Stimulated activated CD4-positive, alpha-beta T cell treated with anti-CD3 and anti-CD28 coated beads, Interleukin-12 subunit alpha, Interleukin-12 subunit beta, amount 100 ng/mL, for 48 hours (primary cell): Measurements from ENCODE around the gene ATXN2L.
"Not testable (repeated sequence)": the region's sequence is repeated elsewhere in the genome, so short reads cannot be mapped to it uniquely, and the experiment has no call there.

ENCODE experiments used
- DNase-seq, 3 donors: peaks; one replicate each; pipeline ENCODE4 v3.0.0-alpha.2; 2020; ENCODE audit warnings: low read depth in 2 of 3, low spot score in 1 of 3

Gene ATXN2L, protein sequence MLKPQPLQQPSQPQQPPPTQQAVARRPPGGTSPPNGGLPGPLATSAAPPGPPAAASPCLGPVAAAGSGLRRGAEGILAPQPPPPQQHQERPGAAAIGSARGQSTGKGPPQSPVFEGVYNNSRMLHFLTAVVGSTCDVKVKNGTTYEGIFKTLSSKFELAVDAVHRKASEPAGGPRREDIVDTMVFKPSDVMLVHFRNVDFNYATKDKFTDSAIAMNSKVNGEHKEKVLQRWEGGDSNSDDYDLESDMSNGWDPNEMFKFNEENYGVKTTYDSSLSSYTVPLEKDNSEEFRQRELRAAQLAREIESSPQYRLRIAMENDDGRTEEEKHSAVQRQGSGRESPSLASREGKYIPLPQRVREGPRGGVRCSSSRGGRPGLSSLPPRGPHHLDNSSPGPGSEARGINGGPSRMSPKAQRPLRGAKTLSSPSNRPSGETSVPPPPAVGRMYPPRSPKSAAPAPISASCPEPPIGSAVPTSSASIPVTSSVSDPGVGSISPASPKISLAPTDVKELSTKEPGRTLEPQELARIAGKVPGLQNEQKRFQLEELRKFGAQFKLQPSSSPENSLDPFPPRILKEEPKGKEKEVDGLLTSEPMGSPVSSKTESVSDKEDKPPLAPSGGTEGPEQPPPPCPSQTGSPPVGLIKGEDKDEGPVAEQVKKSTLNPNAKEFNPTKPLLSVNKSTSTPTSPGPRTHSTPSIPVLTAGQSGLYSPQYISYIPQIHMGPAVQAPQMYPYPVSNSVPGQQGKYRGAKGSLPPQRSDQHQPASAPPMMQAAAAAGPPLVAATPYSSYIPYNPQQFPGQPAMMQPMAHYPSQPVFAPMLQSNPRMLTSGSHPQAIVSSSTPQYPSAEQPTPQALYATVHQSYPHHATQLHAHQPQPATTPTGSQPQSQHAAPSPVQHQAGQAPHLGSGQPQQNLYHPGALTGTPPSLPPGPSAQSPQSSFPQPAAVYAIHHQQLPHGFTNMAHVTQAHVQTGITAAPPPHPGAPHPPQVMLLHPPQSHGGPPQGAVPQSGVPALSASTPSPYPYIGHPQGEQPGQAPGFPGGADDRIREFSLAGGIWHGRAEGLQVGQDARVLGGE

DNA sequence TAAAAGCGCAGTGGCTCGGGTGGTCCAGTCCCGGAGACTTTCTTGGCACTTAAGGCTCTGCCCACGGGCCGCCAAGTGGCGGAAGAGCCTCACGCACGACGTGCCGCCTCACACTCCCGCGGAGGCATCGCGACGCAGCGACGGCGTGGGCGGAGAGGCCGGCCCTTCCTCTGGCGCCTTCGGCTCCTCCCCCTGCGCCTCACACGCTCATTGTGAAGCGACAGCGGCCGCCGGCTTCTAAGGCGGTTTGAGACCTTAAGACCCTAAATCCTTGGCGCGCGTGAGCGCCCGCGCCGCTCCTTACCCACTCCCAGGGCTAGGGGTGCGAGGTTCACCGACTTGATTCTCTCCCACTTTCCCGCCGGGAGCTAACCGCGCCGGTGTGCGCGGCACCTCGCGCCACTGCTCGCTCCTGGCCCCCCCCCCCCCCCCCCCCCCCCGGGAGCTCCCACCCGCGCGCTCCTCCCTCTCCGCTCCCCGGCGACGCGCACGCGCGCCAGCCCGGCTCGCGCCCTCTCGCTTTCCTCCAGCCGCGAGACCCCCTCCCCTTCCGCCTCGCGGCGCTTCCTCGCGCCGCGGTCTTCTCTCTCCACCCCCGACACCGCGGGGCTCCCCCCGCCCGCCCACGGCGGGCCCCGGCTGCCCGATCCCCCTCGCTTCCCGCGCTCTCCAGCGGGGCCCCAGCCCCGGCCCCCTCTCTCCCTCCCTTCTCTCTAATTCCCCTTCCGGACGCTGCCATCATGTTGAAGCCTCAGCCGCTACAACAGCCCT, at the start of gene ATXN2L:
TSS of gene ATXN2L (plus strand) at position 480 of the 771 bp plus-strand sequence. CDS start at position 741, 261 bp downstream.
- DNase-seq: peak; percentile 89 to 95 (median 93)

DNA sequence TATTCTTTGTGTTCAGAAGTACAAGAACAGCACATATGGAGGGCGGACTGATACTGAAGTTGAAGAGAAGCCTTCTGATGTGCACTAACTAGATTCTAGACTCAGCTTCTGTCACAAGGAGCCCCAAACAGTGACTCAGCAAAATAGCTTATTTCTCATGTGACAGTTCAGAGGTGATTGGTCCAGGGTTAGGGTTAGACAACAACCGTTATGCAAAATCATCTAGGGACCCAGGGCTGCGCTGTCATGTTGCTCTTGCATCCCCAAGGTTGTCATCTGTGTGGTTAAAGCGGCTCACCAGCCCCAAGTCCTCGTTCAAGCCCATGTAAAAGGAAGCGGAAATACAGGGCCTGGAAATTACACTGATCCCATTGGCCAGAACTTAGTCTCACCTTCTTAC, 41.1 kb upstream of the ATXN2L start:
- not testable (repeated sequence) for DNase-seq

DNA sequence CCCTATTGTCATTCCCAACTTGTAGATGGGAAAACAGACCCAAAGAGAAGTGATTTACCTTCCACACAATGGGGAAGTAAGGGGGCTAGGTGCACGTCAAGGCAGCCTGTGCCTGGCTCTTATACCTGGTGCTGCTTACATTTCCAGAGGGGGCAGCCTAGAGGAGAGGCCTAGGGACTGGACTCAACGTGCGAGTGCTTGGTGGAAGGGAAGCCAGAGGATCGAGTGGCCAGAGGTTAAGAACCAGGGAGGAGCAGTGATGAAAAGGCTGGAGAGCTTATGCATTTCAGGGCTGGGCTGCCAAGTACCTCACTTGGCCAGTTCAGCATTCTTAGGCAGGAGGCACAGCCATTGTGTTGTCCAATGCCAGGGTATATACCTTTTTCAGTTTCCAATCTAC, 40.4 kb upstream of the ATXN2L start:
- not testable (repeated sequence) for DNase-seq

DNA sequence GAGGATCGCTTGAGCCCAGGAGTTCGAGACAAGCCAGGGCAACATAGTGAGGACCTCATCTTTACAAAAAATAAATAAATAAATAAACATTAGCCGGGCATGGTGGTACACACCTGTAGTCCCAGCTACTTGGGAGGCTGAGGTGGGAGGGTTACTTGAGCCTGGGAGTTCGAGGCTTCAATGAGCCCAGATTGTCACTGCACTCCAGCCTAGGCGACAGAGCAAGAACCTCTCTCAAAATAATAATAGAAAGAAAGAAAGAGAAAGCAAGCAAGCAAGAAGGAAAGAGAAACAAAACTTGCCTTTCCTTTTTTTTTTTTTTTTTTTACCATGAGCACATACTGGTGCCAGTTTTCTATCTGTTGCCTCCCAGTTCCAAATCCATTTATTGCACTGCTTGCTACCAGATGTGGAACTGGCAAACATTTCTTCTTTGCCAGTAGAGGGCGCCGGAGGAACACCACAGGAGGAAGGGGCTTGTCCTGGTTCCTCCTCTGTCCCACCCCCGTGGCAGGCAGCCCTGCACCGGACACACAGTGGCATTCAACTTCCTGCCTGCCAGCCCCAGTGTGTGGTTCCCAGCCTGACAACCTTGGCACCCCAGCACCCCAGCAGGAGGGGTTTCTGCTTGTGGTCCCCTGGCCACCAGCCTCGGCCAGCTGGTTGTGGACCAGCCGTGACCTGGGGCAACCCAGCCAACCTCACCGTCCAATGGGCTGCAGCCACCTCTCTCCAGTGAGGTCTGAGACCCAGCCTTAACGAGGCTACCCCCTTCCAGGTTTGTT, 20.4 kb upstream of the ATXN2L start:
- DNase-seq: peak; percentile 38 to 76 (median 70)

DNA sequence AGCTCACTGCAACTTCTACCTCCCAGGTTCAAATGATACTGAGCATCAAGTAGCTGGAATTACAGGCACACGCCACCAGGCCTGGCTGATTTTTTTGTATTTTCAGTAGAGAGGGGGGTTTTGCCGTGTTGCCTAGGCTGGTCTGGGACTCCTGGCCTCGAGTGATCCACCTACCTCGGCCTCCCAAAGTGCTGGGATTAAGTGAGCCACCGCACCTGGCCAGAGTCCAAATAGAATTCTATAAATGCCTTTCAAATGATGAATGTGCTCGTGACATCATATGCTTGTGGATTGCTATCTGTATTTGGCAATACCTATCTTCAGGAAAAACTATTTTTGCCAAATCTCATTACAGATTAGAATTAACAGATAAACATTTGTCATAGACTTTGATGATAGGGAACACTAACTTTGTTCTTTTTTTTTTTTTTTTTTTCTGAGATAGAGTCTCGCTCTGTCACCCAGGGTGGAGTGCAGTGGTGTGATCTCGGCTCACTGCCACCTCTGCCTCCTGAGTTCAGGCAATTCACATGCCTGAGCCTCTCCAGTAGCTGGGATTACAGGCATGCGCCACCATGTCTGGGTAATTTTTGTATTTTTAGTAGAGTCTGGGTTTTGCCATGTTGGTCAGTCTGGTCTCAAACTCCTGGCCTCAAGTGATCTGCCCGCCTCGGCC, 15.2 kb upstream of the ATXN2L start:
- DNase-seq: not testable (repeated sequence)

DNA sequence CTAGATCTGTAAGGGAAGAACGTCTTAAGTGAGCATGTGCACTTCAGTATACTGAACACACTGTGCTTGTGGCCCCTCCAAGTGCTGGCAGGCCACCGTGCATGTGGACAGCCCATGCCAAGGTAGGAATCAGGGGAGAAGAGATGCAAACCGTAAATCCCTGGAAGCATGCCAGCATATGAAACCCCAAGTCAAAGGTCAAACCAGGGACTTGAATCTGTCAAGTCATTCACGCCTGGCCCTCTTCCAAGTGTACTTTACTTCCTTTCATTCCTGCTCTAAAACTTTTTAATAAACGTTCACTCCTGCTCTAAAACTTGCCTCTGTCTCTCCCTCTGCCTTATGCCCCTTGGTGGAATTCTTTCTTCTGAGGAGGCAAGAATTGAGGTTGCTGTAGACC, 2.8 kb upstream of the ATXN2L start:
- DNase-seq: no peak

DNA sequence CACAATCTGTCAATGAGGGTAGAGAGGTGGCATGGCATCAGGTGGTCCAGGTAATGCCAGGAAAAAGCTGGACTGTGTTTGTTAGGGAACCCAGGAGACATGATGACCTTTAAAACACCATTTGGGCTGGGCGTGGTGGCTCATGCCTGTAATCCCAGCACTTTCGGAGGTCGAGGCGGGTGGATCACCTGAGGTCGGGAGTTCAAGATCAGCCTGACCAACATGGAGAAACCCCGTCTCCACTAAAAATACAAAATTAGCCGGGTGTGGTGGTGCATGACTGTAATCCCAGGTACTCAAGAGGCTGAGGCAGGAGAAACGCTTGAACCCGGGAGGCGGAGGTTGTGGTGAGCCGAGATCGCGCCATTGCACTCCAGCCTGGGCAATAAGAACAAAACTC, 2.3 kb upstream of the ATXN2L start:
- not testable (repeated sequence) for DNase-seq

DNA sequence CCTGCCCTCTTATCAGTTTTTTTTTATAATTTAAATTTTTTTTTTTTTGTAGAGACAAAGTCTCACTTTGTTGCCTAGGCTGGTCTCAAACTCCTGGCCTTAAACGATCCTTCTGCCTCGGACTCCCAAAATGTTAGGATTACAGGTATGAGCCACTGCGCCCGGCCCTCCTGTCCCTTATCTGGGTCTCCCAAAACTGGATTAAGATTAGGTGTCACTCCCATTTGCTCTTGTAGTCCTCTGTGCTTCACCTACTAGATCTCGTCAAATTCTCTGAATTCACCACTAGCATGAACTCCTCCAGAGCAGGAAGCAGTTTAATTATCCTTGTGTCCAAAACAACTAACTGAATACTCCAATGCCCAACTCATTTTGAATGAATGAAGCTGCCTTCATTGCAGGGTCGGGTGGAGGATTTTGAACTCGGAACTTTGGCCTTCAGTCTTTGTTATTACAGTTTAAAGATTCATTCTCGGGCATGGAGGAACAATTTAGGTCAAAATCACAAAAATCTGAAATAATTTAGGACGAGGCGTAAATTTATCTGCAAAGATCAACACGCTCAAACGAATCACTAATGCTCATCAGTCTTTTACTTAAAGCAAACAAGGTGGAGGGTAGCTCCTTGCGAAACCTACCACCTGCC, 802 bp upstream of the ATXN2L start:
- DNase-seq: no peak

DNA sequence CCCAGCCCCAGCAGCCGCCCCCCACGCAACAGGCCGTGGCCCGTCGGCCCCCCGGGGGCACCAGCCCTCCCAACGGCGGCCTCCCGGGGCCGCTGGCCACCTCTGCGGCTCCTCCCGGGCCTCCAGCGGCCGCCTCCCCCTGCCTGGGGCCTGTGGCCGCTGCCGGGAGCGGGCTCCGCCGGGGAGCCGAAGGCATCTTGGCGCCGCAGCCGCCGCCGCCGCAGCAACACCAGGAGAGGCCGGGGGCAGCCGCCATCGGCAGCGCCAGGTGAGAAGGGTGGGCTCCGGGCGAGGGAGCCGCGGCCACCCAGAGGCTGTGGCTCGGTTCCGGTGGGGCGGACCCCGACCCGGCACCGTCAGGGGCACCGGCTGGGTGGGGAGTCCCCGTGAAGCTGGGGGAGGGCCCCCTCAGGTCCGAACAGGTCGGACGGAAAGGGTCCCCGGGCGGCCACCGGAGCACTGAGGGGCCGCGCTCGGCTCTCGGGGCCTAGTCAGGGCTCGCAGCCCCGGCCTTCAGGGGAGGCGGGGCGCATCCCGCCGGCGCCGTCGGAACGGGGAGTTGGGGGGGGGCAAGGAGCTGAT, 583 bp downstream of the ATXN2L start:
- DNase-seq: no peak

DNA sequence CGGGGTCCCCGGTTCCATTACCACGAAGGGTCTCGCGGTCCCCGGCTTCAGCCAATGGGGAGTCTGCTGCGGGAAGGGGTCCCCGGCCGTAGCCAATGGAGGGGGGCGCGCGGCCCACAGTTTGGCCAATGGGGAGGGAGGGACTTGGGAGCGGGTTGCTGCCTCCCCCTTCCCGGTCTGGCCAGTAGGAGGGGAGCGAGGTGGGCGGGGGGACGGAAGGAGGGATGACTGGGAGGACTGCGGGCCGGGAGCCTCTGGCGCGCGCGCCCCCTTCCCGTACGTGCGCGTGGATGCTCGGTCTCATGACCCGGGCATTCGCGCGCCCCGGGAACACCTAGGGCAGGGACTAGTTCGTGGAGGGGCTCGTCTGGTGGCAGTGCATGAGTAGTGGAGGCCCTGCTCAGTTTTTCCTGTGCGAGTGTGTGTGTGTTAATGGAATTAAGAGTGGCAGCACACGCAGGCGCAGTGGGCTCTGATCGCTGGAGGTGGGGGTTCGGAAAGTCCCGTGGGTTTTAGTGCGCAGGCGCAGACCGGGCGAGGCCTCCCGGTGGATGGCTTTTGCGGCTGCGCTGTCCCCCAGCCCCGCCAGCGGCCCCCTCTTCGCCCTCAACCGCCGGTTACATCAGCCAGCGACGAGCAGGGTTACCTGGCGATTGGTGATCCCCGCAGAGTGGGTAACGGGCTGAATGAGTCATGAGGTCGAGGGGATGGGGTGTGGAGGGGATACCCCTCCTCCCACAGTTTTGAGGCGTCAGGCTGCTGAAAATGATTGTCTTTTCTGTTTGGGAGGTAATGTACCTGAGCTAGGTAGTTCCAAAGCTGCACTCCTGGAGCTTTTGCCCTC, 1.3 kb downstream of the ATXN2L start:
- DNase-seq: peak; percentile 91 to 98 (median 96)

DNA sequence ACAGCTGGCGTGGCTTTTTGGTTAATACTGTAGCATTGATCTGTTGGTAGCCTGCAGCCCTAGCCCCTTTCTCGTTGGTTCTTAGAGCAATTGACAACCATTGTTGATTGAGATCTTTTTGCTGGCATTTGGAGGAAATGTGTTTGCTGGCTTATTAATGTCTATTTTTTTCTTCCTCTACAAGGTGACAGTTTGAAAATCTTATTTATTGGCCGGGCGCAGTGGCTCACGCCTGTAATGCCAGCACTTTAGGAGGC, 1.8 kb downstream of the ATXN2L start:
- no peak for DNase-seq

DNA sequence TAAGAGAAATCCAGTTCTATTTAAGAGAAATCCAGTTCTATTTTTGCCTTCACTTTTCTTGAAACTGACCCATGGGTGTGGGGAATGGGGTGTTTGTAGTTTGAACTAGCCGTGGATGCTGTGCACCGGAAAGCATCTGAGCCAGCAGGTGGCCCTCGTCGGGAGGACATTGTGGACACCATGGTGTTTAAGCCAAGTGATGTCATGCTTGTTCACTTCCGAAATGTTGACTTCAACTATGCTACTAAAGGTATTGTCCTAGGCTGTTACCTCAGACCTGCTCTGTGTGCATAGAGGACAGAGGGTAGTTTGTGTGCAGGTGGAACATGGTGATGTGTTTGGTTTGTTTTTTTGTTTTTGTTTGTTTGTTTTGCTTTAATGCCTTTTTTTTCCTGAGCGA, 3.3 kb downstream of the ATXN2L start:
- DNase-seq: no peak

DNA sequence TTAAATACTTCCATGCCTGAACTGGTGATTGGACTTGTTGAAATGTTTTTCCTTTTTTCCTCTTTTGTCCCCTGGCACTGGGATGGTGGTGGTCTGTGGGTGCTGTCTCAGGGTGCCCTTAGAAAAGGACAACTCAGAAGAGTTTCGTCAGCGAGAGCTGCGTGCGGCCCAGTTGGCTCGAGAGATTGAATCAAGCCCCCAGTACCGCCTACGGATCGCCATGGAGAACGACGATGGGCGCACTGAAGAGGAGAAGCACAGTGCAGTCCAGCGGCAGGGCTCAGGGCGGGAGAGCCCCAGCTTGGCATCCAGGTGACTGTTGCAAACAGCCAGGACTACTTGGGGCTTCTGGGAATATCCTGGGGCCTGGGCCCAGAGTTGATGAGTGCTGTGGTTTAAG, 6.9 kb downstream of the ATXN2L start:
- no peak for DNase-seq

DNA sequence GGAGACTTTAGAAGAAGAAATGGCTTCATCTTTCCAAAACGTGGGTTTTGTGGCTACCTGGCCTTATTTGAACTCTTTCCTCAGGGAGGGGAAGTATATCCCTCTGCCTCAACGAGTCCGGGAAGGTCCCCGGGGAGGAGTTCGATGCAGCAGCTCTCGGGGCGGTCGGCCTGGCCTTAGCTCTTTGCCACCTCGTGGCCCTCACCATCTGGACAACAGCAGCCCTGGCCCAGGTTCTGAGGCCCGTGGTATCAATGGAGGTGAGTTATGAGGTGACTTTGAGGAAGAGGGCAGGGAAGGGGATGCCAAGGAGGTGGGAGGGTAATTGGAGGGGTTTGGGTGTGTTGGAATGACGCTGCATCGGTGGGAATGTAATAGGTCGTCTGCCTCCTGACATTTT, 7.7 kb downstream of the ATXN2L start:
- no peak for DNase-seq

DNA sequence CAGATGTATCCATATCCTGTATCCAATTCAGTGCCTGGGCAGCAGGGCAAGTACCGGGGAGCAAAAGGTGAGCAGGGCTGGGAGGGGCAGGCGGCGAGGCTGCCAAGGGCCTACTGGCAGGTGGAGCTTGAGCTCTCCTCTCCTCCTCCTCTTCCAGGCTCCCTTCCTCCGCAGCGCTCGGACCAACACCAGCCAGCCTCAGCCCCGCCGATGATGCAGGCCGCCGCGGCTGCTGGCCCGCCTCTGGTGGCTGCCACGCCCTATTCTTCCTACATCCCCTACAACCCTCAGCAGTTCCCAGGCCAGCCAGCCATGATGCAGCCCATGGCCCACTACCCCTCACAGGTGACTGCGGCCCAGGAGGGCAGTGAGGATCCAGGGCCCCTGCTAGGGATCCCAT, 11.6 kb downstream of the ATXN2L start:
- DNase-seq: no peak

DNA sequence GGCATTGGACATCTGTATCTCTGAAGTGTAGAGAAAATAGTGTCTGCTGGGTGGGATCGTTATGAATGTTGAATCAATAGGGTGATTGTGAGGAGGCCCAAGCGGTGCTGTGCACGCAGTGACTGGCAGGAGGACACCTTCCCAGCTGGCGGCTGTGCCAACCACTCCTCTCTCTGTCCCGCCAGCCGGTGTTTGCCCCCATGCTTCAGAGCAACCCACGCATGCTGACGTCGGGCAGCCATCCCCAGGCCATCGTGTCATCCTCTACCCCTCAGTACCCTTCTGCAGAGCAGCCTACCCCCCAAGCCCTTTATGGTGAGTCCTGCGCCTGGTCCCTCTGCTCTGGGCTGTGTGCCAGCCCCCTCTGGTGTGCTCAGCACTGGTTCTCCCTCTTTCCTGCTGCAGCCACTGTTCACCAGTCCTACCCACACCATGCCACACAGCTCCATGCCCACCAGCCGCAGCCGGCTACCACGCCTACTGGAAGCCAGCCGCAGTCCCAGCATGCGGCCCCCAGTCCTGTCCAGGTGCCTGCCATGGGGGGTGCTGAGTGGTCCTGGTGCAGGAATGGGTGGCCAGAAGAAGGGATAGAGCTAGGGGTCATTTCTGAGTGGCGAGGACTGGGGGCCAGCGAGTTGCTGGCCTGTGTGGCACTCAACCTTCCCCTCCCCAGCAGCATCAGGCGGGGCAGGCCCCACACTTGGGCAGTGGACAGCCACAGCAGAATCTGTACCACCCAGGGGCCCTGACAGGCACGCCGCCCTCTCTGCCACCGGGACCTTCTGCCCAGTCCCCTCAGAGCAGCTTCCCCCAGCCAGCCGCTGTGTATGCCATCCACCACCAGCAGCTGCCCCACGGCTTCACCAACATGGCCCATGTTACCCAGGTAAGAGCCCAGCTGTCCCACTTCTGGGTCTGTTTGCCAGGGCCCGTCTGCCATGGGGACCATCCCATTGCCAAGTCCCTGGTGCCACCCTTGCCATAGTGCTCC, 12.4 kb downstream of the ATXN2L start:
- DNase-seq: no peak
